ENCODE measurements around the gene GIGYF2.

GIGYF2 gene

DNA sequence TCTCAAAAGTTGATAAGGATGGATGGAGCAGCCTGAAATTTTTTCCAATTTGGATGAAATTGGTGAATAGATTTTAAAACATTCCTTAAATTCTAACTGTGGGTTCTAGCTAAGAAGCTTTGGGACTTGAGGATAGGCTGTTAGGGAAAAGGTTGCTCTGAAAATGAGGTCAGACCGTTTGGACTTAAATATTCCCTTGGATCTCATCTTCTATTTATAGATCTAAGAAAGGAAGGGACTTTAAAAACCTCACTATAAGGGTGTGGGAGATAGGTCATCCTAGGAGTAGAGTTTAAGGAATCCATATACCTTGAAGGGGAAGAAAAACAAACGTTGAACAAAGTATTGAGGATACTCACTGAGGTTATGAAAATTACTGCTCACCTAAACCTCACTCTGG is 155.5 kb downstream of the GIGYF2 start:
- peaks cover 50% of the 10 kb centered on the region for H3K36me3 Mint-ChIP-seq (ENCODE audit: low read depth)
- TF ChIP-seq, protein P1, sequence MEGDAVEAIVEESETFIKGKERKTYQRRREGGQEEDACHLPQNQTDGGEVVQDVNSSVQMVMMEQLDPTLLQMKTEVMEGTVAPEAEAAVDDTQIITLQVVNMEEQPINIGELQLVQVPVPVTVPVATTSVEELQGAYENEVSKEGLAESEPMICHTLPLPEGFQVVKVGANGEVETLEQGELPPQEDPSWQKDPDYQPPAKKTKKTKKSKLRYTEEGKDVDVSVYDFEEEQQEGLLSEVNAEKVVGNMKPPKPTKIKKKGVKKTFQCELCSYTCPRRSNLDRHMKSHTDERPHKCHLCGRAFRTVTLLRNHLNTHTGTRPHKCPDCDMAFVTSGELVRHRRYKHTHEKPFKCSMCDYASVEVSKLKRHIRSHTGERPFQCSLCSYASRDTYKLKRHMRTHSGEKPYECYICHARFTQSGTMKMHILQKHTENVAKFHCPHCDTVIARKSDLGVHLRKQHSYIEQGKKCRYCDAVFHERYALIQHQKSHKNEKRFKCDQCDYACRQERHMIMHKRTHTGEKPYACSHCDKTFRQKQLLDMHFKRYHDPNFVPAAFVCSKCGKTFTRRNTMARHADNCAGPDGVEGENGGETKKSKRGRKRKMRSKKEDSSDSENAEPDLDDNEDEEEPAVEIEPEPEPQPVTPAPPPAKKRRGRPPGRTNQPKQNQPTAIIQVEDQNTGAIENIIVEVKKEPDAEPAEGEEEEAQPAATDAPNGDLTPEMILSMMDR (IDR thresholded peaks at IDR 0.05): no peak
- H3K4me3 Mint-ChIP-seq: no peak overlapping the region
- peaks cover 8% of the 10 kb centered on the region for H3K4me1 Mint-ChIP-seq
- DNase-seq: no peak
- no peaks in the 10 kb centered on the region for H3K9me3 Mint-ChIP-seq
- peak overlapping the region; percentile 57 for H3K27ac Mint-ChIP-seq
- H3K27me3 Mint-ChIP-seq (ENCODE audit: low read depth, poor library complexity): peaks cover 3% of the 10 kb centered on the region

DNA sequence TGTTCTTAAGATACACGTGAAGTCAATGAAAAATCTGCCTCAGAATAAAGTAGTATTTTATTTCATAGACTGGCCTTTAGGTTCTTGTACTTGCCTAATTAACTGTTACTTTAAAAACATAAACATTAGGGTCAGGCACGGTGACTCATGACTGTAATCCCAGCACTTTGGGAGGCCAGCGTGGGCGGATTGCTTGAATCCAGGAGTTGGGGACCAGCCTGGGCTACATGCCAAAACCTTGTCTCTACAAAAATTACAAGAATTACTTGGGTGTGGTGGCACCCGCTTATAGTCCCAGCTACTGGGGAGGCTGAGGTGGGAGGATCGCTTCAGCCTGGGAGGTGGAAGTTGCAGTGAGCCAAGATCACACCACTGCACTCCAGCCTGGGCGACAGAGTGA is 157.0 kb downstream of the GIGYF2 start:
- Mint-ChIP-seq H3K4me1 (peaks cover 8% of the 10 kb centered on the region), H3K27me3 (ENCODE audit: low read depth, poor library complexity) (peaks cover 5% of the 10 kb centered on the region), H3K9me3 (no peaks in the 10 kb centered on the region), H3K27ac (no peak overlapping the region), H3K4me3 (no peak overlapping the region), H3K36me3 (ENCODE audit: low read depth) (peaks cover 48% of the 10 kb centered on the region)
- TF ChIP-seq, protein P1 (IDR thresholded peaks at IDR 0.05): no peak
- DNase-seq: no peak

DNA sequence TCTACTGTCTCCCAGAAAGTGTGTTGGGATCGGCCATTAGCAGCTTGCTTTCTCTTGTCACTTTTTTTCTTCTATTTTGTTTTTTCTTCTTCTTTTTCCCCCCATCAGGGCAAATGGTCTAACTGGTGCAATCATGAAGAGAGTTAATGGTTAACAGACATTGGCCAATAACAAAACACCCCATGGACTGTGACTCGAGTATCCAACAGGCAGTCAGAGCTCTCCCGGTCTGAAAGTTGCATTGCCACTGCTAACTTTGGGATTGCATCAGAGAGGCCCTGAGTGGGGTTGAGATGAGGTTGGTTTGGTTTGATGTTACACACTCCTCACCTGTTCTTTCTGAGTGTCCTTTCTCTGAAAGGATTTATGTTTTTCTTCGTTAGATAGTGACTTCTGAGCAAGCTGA is 160.0 kb downstream of the GIGYF2 start:
- DNase-seq: no peak
- Mint-ChIP-seq H3K36me3 (ENCODE audit: low read depth) (peaks cover 52% of the 10 kb centered on the region), H3K27me3 (ENCODE audit: low read depth, poor library complexity) (peaks cover 5% of the 10 kb centered on the region), H3K4me1 (peaks cover 8% of the 10 kb centered on the region), H3K9me3 (no peaks in the 10 kb centered on the region), H3K27ac (no peak overlapping the region), H3K4me3 (no peak overlapping the region)
- TF ChIP-seq, protein P1 (IDR thresholded peaks at IDR 0.05): no peak

DNA sequence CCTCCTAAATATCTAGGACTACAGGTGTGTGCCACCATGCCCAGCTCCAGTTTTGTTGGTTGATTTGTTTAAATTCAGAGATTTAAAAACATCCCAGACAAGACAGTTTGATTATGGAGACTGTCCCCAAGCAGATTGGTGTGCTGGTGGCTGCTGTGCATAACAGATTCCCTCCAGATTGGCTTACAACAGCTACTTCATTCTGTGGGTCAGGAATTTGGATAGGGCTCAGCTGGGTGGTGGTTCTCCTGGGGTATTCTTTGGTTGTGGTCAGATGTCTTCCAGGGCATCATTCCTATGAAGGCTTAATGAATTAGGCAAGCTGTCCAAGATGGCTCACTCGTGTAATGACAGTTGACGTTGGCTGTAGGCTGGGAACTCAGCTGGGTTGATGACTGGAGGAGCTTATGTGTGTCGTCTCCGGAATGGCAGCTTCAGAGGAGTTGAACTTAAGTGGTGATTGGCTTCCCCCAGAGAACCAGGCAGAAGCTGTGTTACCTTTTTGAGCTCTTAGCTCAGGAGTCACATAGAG is 162.3 kb downstream of the GIGYF2 start:
- no peak for DNase-seq
- Mint-ChIP-seq H3K27ac (peak overlapping the region; percentile 27), H3K9me3 (no peaks in the 10 kb centered on the region), H3K36me3 (ENCODE audit: low read depth) (peaks cover 47% of the 10 kb centered on the region), H3K27me3 (ENCODE audit: low read depth, poor library complexity) (peaks cover 5% of the 10 kb centered on the region), H3K4me3 (no peak overlapping the region), H3K4me1 (peaks cover 8% of the 10 kb centered on the region)
- TF ChIP-seq, protein P1 (IDR thresholded peaks at IDR 0.05): no peak

DNA sequence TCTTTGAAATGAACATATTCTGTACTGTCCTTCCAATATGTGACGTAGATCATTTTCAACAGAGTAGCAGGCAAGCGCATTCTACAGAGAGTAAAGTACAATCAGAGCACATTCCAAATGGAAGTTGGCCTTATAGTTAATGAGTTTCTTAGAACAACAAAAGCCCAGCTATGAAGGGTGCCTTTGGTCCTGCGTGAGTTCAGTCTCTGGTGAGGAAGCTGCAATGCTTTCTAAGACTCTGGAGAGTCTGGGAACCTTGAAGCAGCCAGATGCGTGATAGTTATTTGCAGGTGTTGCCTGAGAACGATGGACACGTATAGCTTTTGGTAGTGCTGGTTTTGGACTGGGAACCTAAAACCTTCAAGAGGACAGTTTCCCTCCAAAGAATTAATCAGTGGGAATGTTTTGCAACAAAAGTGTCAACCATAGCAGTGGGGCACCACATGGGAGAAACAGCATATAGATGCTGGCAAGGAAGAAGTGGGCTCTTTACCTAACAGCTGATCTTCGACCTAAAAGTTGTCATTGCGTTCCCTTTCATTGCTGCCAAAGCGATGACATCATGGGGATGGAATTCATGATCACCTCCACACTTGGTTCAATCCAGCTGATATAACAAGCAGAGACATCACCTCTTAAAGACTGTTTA is 163.6 kb downstream of the GIGYF2 start:
- Mint-ChIP-seq H3K4me3 (no peak overlapping the region), H3K27ac (no peak overlapping the region), H3K4me1 (peaks cover 8% of the 10 kb centered on the region), H3K36me3 (ENCODE audit: low read depth) (peaks cover 47% of the 10 kb centered on the region), H3K9me3 (no peaks in the 10 kb centered on the region), H3K27me3 (ENCODE audit: low read depth, poor library complexity) (peaks cover 8% of the 10 kb centered on the region)
- no peak for DNase-seq
- TF ChIP-seq, protein P1 (IDR thresholded peaks at IDR 0.05): no peak

DNA sequence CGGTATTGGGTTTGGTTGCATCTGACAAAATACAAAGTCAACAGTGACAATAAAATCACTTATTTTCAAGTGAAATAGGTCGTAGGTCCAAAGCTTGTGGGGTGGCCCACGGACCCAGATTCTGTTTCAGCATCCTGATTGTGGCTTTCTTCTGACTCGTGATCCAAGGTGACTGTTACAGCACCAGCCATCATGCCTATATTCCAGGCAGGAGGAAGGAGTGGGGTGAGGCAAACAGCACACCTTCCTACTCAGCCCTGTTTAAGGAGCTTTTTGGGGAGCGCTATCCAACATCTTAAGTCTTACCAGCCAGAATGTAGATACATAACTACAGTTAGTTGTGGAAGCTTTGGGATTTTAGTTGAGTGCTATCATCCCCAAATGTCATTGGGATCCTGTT is 164.2 kb downstream of the GIGYF2 start:
- TF ChIP-seq, protein P1 (IDR thresholded peaks at IDR 0.05): no peak
- H3K27me3 Mint-ChIP-seq (ENCODE audit: low read depth, poor library complexity): peaks cover 9% of the 10 kb centered on the region
- H3K9me3 Mint-ChIP-seq: no peaks in the 10 kb centered on the region
- no peak overlapping the region for H3K27ac Mint-ChIP-seq
- no peak overlapping the region for H3K4me3 Mint-ChIP-seq
- peaks cover 43% of the 10 kb centered on the region for H3K36me3 Mint-ChIP-seq (ENCODE audit: low read depth)
- no peak for DNase-seq
- peaks cover 8% of the 10 kb centered on the region for H3K4me1 Mint-ChIP-seq

Measured in nephron progenitor cell (in vitro differentiated cells).